Omental fat pad (tissue), 4 donors: ENCODE results near the gene TAPBP. TPM values are rescaled to one million over a fixed set of nuclear protein-coding genes. Genes with fewer than 3 reads are reported as not detected.

Experiments
- ATAC-seq: fragments of 150-250 bp; one replicate; pipeline ENCODE4 v1.9.1; 2016; ENCODE audit warnings: mild to moderate bottlenecking, moderate library complexity; ENCODE audit not compliant: low FRiP score
- DNase-seq: peaks from one replicate; pipeline ENCODE4 v3.0.0-alpha.2; 2019; ENCODE audit warnings: low spot score
- CTCF ChIP-seq, 3 donors: fragments of 450-650 bp; IDR thresholded peaks; one replicate each; pipeline ENCODE4 v1.5.1; 2016 to 2017; ENCODE audit warnings: antibody characterized with exemption in 3 of 3, mild to moderate bottlenecking in 3 of 3, moderate library complexity in 2 of 3
- total RNA-seq, 4 donors: library from RNA; depleted of rRNA; stranded (reverse); fragments of >200 nt; gene quantifications; one replicate each; pipeline ENCODE4 v1.1.0, GENCODE V29; 2016

The TAPBP gene
- total RNA-seq, 4 donors from 2014 or later = 50.2 to 90.5 (median 69.1) TPM

GRCh38 chr6:33304216-33304615, 9.7 kb downstream of the TAPBP start:
- DNase-seq (no peak), ATAC-seq (no peak)
- TF ChIP-seq CTCF (IDR thresholded peaks at IDR 0.05) = no peak

GRCh38 chr6:33301877-33302276, 12.0 kb downstream of the TAPBP start:
- ATAC-seq (no peak), DNase-seq (no peak)
- no peak for TF ChIP-seq CTCF (IDR thresholded peaks at IDR 0.05)

GRCh38 chr6:33299237-33299944, 14.5 kb downstream of the TAPBP start:
- peak; percentile 69 for ATAC-seq
- peak in 1 of 3 donors; percentile 46 for TF ChIP-seq CTCF (IDR thresholded peaks at IDR 0.05)
- peak; percentile 72 for DNase-seq

- DNase-seq (no peak), ATAC-seq (peak; percentile 33)
- no peak for TF ChIP-seq CTCF (IDR thresholded peaks at IDR 0.05)
These were observed 15.1 kb downstream of the TAPBP start, which contains the start of gene RGL2 for GRCh38 chr6:33298773-33299236. Gene RGL2, minus strand, starts transcription at chr6:33298942. Its CDS starts 332 bp downstream, at chr6:33298610.

- DNase-seq = peak; percentile 50
- no peak for TF ChIP-seq CTCF (IDR thresholded peaks at IDR 0.05)
- ATAC-seq = peak; percentile 63
These were observed 15.7 kb downstream of the TAPBP start for GRCh38 chr6:33297956-33298772.

- ATAC-seq (peak; percentile 11), DNase-seq (no peak)
- no peak for TF ChIP-seq CTCF (IDR thresholded peaks at IDR 0.05)
These were observed 16.4 kb downstream of the TAPBP start for GRCh38 chr6:33297406-33297955.
